ENCODE results near the gene NUBP2. TPM values are rescaled to one million over a fixed set of nuclear protein-coding genes. Genes with fewer than 3 reads are reported as not detected.

NUBP2 gene
- total RNA-seq, 1 experiment from 2014 or later, result 69.4 TPM

GRCh38 chr16:1815461-1815860 is 32.7 kb downstream of the NUBP2 start:
- Histone ChIP-seq H3K9me3 (ENCODE audit: control insufficient read depth, low read depth, low read length) (no peaks in the 10 kb centered on the region), H3K79me2 (ENCODE audit: insufficient read depth, low read length) (no peaks in the 10 kb centered on the region), H3K23ac (ENCODE audit: insufficient read length, low read depth, low read length) (no peak overlapping the region), H3K18ac (ENCODE audit: insufficient read length, low read depth, low read length) (no peak overlapping the region), H3K9ac (ENCODE audit: extremely low read depth, insufficient read length, low read length) (no peak overlapping the region), H3K56ac (ENCODE audit: insufficient read length, low read depth, low read length) (no peak overlapping the region), H3K4ac (ENCODE audit: low read depth, low read length) (no peak overlapping the region), H4K20me1 (ENCODE audit: control insufficient read depth, insufficient read depth, insufficient read length) (no peaks in the 10 kb centered on the region), H2BK5ac (ENCODE audit: insufficient read length, low read length) (no peak overlapping the region), H2AFZ (ENCODE audit: low read length) (no peak overlapping the region), H3K27ac (ENCODE audit: insufficient read length, low read depth, low read length) (no peak overlapping the region), H2BK15ac (ENCODE audit: low read depth, low read length) (no peak overlapping the region), H4K8ac (replicated peaks; ENCODE audit: insufficient read length, low read depth, low read length) (no peak overlapping the region), H3K14ac (ENCODE audit: insufficient read depth, low read length) (no peak overlapping the region), H3K4me1 (ENCODE audit: insufficient read depth, low read length) (no peaks in the 10 kb centered on the region), H2BK20ac (ENCODE audit: low read depth, low read length, poor library complexity, severe bottlenecking) (no peak overlapping the region), H4K91ac (ENCODE audit: insufficient read length, low read depth, low read length) (no peak overlapping the region), H2AK5ac (ENCODE audit: insufficient read length, low read length) (no peak overlapping the region), H2BK12ac (ENCODE audit: insufficient read length, low read depth, low read length) (no peak overlapping the region), H3K79me1 (ENCODE audit: insufficient read depth, low read depth, low read length, poor library complexity, severe bottlenecking) (no peaks in the 10 kb centered on the region), H3K23me2 (ENCODE audit: insufficient read length, low read depth, low read length, poor library complexity, severe bottlenecking) (no peaks in the 10 kb centered on the region), H3K4me2 (ENCODE audit: insufficient read depth, insufficient read length, low read length) (no peak overlapping the region), H2BK120ac (ENCODE audit: low read depth, low read length, poor library complexity, severe bottlenecking) (no peak overlapping the region), H4K5ac (ENCODE audit: insufficient read length, low read depth, low read length) (no peak overlapping the region), H3T11ph (ENCODE audit: low read length) (no peak overlapping the region), H3K27me3 (ENCODE audit: insufficient read depth, low read length) (no peaks in the 10 kb centered on the region)
- H3K9me3 Mint-ChIP-seq, result no peaks in the 10 kb centered on the region
- no peak overlapping the region for H3K27ac Mint-ChIP-seq
- DNase-seq, result no peak
- no peaks in the 10 kb centered on the region; the same call in 1 of the 2 replicates for H3K27me3 Mint-ChIP-seq (ENCODE audit: low read depth)
- TF ChIP-seq, protein P1, sequence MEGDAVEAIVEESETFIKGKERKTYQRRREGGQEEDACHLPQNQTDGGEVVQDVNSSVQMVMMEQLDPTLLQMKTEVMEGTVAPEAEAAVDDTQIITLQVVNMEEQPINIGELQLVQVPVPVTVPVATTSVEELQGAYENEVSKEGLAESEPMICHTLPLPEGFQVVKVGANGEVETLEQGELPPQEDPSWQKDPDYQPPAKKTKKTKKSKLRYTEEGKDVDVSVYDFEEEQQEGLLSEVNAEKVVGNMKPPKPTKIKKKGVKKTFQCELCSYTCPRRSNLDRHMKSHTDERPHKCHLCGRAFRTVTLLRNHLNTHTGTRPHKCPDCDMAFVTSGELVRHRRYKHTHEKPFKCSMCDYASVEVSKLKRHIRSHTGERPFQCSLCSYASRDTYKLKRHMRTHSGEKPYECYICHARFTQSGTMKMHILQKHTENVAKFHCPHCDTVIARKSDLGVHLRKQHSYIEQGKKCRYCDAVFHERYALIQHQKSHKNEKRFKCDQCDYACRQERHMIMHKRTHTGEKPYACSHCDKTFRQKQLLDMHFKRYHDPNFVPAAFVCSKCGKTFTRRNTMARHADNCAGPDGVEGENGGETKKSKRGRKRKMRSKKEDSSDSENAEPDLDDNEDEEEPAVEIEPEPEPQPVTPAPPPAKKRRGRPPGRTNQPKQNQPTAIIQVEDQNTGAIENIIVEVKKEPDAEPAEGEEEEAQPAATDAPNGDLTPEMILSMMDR (conservative IDR thresholded peaks at IDR 0.05), result no peak
- H3K4me1 Mint-ChIP-seq, result peaks cover 0 to 3% of the 10 kb centered on the region in 2 experiments; a peak in 2 of 4 replicates
- WGBS (ENCODE audit: extremely low coverage, insufficient read length, low lambda C conversion rate), result no CpG with 5 or more reads among the region's 11 CpGs
- H3K36me3 Mint-ChIP-seq (ENCODE audit: insufficient read depth in 1 of 3, low read depth in 3 of 3), result peaks cover 4 to 17% (median 15%) of the 10 kb centered on the region in 3 experiments; a peak in 6 of 7 replicates
- no peak overlapping the region for H3K4me3 Mint-ChIP-seq

Data from H9 (cell line).